Activated naive CD8-positive, alpha-beta T cell treated with anti-CD3 and anti-CD28 coated beads, Interleukin-2, amount 50 U/mL, for 24 hours (primary cell): ENCODE measurements around the gene PIP5K1A.
A peak's percentile ranks its signal among the peaks of the same experiment; 100 is the strongest.

Source experiments
- ATAC-seq: fragments of 150-1000 bp; cut with Tn5 transposase; one replicate; pipeline ENCODE4 v1.10.0; 2021
- DNase-seq: peaks from one replicate; pipeline ENCODE4 v3.0.0; 2021
- H3K27ac Mint-ChIP-seq: one replicate; pipeline ENCODE4 v1.8.0; 2021; ENCODE audit warnings: mild to moderate bottlenecking, mixed read lengths
- H3K27me3 Mint-ChIP-seq: one replicate; pipeline ENCODE4 v1.8.0; 2021; ENCODE audit warnings: mixed read lengths
- H3K36me3 Mint-ChIP-seq: one replicate; pipeline ENCODE4 v1.8.0; 2021; ENCODE audit warnings: low read depth, mixed read lengths
- H3K4me1 Mint-ChIP-seq: one replicate; pipeline ENCODE4 v1.8.0; 2021; ENCODE audit warnings: mixed read lengths
- H3K4me3 Mint-ChIP-seq: one replicate; pipeline ENCODE4 v1.8.0; 2021; ENCODE audit warnings: mild to moderate bottlenecking, moderate library complexity, mixed read lengths
- H3K9me3 Mint-ChIP-seq: one replicate; pipeline ENCODE4 v1.8.0; 2021; ENCODE audit warnings: mixed read lengths

The PIP5K1A gene

GRCh38 chr1:151282883-151283725, 84.8 kb downstream of the PIP5K1A start:
- ATAC-seq (no peak), DNase-seq (peak; percentile 32)
- peak overlapping the region; percentile 76 for H3K27ac Mint-ChIP-seq
- peaks cover 9% of the 10 kb centered on the region for H3K36me3 Mint-ChIP-seq
- H3K9me3 Mint-ChIP-seq = no peaks in the 10 kb centered on the region
- no peaks in the 10 kb centered on the region for H3K27me3 Mint-ChIP-seq
- H3K4me1 Mint-ChIP-seq = peaks cover 42% of the 10 kb centered on the region
- H3K4me3 Mint-ChIP-seq = peak overlapping the region; percentile 97

DNA sequence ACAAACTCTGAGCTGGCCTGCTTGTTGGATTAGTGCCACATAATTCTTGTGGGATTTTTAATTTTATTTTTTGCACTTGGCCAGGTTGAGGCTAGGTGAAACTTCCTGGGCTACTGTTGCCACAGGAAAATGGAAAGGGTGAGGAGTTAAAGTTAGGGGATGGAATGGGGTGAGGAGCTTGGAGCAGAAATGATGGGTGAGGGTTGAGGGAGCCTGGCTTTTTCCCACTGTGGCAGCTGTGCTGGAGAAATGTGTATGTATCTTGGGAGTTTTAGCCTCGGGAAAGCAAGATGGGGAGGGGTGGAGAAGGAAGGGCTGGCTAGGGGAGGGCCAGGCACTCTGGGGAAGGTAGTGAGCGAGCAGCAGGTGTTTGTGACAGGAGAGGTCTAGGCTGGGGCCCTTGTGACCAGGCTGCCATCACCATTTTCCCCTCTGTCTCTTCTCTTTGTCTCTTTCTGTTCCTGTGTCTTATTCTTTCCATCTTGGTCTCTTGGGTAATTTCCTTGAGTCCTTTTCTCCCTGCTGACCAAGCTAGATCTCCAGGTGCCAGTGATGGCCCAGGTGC, 85.7 kb downstream of the PIP5K1A start:
- DNase-seq = no peak
- peaks cover 17% of the 10 kb centered on the region for H3K36me3 Mint-ChIP-seq

DNA sequence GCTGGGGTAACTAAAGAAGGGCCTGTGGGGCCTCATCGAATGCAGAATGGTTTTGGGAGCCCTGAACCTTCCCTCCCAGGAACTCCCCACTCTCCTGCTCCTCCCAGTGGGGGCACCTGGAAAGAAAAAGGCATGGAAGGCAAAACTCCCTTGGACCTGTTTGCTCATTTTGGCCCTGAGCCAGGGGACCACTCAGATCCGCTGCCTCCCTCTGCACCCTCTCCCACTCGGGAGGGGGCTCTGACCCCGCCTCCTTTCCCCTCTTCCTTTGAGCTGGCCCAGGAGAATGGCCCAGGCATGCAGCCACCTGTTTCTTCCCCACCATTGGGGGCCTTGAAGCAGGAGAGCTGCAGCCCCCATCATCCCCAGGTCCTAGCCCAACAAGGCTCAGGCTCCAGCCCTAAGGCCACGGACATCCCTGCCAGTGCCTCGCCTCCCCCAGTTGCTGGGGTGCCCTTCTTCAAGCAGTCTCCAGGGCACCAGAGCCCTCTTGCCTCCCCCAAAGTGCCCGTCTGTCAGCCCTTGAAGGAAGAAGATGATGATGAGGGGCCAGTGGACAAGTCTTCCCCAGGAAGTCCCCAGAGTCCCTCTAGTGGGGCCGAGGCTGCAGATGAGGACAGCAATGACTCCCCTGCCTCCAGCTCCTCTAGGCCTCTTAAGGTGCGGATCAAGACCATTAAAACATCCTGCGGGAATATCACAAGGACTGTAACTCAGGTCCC, 88.4 kb downstream of the PIP5K1A start:
- ATAC-seq (no peak), DNase-seq (no peak)
- no peak overlapping the region for H3K27ac Mint-ChIP-seq
- H3K4me3 Mint-ChIP-seq = no peak overlapping the region
- H3K27me3 Mint-ChIP-seq = no peaks in the 10 kb centered on the region
- no peaks in the 10 kb centered on the region for H3K9me3 Mint-ChIP-seq
- peaks cover 25% of the 10 kb centered on the region for H3K4me1 Mint-ChIP-seq
- H3K36me3 Mint-ChIP-seq = peaks cover 21% of the 10 kb centered on the region

More for the DNA sequence above, 85.7 kb downstream of the PIP5K1A start:
- no peaks in the 10 kb centered on the region for H3K9me3 Mint-ChIP-seq
- peak overlapping the region; percentile 69 for H3K27ac Mint-ChIP-seq
- peaks cover 40% of the 10 kb centered on the region for H3K4me1 Mint-ChIP-seq
- no peak for ATAC-seq
- peak overlapping the region; percentile 97 for H3K4me3 Mint-ChIP-seq
- H3K27me3 Mint-ChIP-seq = no peaks in the 10 kb centered on the region

DNA sequence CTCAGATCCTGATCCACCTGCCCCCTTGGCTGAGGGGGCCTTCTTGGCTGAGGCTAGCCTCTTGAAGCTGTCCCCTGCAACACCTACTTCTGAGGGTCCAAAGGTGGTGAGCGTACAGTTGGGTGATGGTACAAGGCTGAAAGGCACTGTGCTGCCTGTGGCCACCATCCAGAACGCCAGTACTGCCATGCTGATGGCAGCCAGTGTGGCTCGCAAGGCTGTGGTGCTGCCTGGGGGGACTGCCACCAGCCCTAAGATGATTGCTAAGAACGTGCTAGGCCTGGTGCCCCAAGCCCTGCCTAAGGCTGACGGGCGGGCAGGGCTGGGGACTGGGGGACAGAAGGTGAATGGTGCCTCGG, 89.0 kb downstream of the PIP5K1A start:
- no peak overlapping the region for H3K4me3 Mint-ChIP-seq
- ATAC-seq (no peak), DNase-seq (no peak)
- peaks cover 25% of the 10 kb centered on the region for H3K4me1 Mint-ChIP-seq
- peaks cover 23% of the 10 kb centered on the region for H3K36me3 Mint-ChIP-seq
- no peaks in the 10 kb centered on the region for H3K27me3 Mint-ChIP-seq
- no peak overlapping the region for H3K27ac Mint-ChIP-seq
- H3K9me3 Mint-ChIP-seq = no peaks in the 10 kb centered on the region

DNA sequence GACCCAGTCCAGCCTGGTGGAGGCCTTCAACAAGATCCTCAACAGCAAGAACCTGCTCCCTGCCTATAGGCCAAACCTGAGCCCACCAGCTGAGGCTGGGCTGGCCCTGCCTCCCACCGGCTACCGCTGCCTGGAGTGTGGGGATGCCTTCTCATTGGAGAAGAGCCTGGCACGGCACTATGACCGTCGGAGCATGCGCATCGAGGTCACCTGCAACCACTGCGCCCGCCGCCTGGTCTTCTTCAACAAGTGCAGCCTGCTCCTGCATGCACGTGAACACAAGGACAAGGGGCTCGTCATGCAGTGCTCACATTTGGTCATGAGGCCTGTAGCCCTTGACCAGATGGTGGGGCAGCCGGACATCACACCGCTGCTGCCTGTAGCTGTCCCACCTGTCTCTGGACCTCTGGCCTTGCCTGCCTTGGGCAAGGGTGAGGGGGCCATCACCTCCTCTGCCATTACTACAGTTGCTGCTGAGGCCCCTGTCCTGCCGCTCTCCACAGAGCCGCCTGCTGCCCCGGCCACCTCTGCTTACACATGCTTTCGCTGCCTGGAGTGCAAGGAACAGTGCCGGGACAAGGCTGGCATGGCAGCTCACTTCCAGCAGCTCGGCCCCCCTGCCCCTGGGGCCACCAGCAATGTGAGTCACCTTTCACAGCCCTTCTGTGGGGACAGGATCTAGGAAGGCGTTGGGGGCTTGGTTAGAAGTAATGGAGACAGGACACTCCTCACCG, 89.6 kb downstream of the PIP5K1A start:
- Mint-ChIP-seq H3K4me3 (no peak overlapping the region), H3K9me3 (no peaks in the 10 kb centered on the region), H3K27ac (no peak overlapping the region), H3K27me3 (no peaks in the 10 kb centered on the region), H3K36me3 (peaks cover 27% of the 10 kb centered on the region), H3K4me1 (peaks cover 23% of the 10 kb centered on the region)
- DNase-seq (no peak), ATAC-seq (no peak)

DNA sequence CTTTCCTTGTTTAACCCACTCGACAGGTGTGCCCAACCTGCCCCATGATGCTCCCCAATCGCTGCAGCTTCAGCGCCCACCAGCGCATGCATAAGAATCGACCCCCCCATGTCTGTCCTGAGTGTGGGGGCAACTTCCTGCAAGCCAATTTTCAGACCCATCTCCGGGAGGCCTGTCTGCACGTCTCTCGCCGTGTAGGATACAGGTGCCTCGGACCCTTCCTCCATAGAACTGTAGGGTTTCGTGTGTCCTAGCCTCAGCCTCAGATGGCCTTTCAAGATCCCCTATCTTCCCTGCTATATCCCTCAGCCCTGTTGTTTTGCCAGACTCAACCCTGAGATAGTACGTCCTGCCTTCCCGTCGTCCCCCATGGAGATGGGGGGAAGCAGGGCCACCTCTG, 90.2 kb downstream of the PIP5K1A start:
- DNase-seq (no peak), ATAC-seq (no peak)
- Mint-ChIP-seq H3K9me3 (no peaks in the 10 kb centered on the region), H3K27ac (peak overlapping the region; percentile 28), H3K27me3 (no peaks in the 10 kb centered on the region), H3K4me1 (peaks cover 20% of the 10 kb centered on the region), H3K36me3 (peaks cover 28% of the 10 kb centered on the region), H3K4me3 (no peak overlapping the region)

DNA sequence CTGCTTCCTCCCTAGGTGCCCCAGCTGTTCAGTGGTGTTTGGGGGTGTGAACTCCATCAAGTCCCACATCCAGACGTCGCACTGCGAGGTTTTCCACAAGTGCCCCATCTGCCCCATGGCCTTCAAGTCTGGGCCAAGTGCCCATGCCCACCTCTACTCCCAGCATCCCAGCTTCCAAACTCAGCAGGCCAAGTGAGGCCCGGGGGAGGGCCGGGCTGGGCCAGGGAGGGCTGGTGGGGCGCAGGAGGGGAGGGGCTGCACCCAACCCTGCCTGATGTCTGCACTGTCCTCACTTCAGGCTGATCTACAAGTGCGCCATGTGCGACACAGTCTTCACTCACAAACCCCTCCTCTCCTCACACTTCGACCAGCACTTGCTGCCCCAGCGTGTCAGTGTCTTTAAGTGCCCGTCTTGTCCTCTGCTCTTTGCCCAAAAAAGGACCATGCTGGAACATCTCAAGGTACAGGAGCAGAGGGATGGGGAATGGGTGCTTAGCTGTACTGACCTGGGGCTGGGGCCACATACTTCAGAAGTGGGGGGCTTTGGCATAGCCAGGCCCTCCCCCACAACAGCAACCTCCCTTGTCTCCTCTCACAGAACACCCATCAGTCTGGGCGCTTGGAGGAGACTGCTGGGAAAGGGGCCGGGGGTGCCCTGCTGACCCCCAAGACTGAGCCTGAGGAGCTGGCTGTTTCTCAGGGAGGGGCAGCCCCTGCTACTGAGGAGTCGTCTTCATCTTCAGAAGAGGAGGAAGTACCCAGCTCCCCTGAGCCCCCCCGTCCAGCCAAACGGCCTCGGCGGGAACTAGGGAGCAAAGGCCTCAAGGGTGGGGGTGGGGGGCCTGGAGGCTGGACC, 91.0 kb downstream of the PIP5K1A start:
- Mint-ChIP-seq H3K27ac (peak overlapping the region; percentile 11), H3K4me1 (peaks cover 12% of the 10 kb centered on the region), H3K9me3 (no peaks in the 10 kb centered on the region), H3K4me3 (no peak overlapping the region), H3K27me3 (no peaks in the 10 kb centered on the region), H3K36me3 (peaks cover 33% of the 10 kb centered on the region)
- DNase-seq (no peak), ATAC-seq (no peak)

GRCh38 chr1:151289991-151290708, 91.8 kb downstream of the PIP5K1A start:
- H3K36me3 Mint-ChIP-seq = peaks cover 33% of the 10 kb centered on the region
- H3K27ac Mint-ChIP-seq = peak overlapping the region; percentile 27
- ATAC-seq (no peak), DNase-seq (no peak)
- no peaks in the 10 kb centered on the region for H3K27me3 Mint-ChIP-seq
- peaks cover 6% of the 10 kb centered on the region for H3K4me1 Mint-ChIP-seq
- no peaks in the 10 kb centered on the region for H3K9me3 Mint-ChIP-seq
- H3K4me3 Mint-ChIP-seq = no peak overlapping the region

DNA sequence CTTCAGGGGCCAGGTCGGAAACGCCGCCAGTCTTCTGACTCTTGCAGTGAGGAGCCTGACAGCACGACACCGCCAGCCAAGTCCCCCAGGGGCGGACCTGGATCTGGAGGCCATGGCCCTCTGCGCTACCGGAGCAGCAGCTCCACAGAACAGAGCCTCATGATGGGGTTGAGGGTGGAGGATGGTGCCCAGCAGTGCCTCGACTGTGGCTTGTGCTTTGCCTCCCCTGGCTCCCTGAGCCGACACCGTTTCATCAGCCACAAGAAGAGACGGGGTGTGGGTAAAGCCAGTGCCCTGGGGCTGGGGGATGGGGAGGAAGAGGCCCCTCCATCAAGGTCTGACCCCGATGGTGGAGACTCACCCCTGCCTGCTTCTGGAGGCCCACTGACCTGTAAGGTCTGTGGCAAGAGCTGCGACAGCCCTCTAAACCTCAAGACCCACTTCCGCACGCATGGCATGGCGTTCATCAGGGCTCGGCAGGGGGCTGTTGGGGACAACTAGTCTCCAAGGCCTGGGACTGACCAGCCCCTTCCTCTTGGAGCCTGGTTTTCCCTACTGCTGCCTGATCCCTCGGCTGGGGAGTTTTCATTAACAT, 92.5 kb downstream of the PIP5K1A start:
- H3K4me1 Mint-ChIP-seq = peaks cover 6% of the 10 kb centered on the region
- H3K4me3 Mint-ChIP-seq = no peak overlapping the region
- no peak for ATAC-seq
- H3K36me3 Mint-ChIP-seq = peaks cover 33% of the 10 kb centered on the region
- DNase-seq = no peak
- H3K27ac Mint-ChIP-seq = no peak overlapping the region
- no peaks in the 10 kb centered on the region for H3K27me3 Mint-ChIP-seq
- no peaks in the 10 kb centered on the region for H3K9me3 Mint-ChIP-seq

GRCh38 chr1:151292207-151293030, 94.1 kb downstream of the PIP5K1A start:
- ATAC-seq (peak; percentile 6), DNase-seq (no peak)
- Mint-ChIP-seq H3K27ac (peak overlapping the region; percentile 67), H3K36me3 (peaks cover 28% of the 10 kb centered on the region), H3K9me3 (no peaks in the 10 kb centered on the region), H3K4me3 (no peak overlapping the region), H3K27me3 (no peaks in the 10 kb centered on the region), H3K4me1 (peaks cover 6% of the 10 kb centered on the region)

GRCh38 chr1:151293093-151293492, 94.7 kb downstream of the PIP5K1A start:
- H3K27ac Mint-ChIP-seq = peak overlapping the region; percentile 67
- no peak for ATAC-seq
- no peaks in the 10 kb centered on the region for H3K9me3 Mint-ChIP-seq
- H3K27me3 Mint-ChIP-seq = no peaks in the 10 kb centered on the region
- no peak overlapping the region for H3K4me3 Mint-ChIP-seq
- H3K36me3 Mint-ChIP-seq = peaks cover 32% of the 10 kb centered on the region
- no peak for DNase-seq
- H3K4me1 Mint-ChIP-seq = peaks cover 6% of the 10 kb centered on the region

DNA sequence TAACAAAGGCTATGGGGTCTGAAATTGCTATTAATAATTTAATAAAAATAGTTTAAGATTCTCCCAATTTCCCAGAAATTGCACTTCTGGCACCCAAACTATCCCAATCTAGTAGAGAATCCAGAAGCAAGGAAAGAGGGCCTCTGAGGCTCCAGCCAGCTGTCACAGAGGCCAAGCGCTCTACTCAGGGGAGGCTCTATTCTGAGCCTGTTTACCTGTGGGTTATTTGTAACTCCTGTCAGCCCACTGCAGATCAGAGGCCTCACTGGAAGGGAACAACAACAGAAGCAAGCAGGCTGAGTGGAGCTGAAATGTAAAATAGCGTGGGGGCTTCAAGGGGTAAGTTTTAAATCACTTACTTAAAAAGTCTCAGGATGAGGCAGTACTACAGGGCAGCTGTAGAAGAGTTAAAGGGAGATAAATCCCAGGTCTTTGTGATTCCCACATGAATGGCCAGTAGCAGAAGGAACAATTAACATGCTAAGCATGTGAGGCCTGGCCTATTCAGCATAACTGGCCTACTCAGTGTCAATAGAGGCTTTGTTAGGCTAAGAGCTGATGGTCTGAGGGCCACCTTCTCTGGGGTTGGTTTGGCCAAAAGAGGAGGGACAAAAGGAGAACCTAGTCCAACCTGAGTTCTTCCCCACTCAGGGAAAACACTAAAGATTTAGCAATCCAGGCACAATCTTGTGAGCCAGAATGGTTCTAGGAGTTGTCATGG, 96.5 kb downstream of the PIP5K1A start:
- Mint-ChIP-seq H3K27me3 (no peaks in the 10 kb centered on the region), H3K27ac (no peak overlapping the region), H3K4me1 (no peaks in the 10 kb centered on the region), H3K9me3 (no peaks in the 10 kb centered on the region), H3K4me3 (no peak overlapping the region), H3K36me3 (peaks cover 35% of the 10 kb centered on the region)
- ATAC-seq = no peak
- DNase-seq = no peak
